Measurements from ENCODE around the gene LPAR1. TPM values are rescaled to one million over a fixed set of nuclear protein-coding genes. Genes with fewer than 3 reads are reported as not detected.

Gene LPAR1
- total RNA-seq, 4 donors from 2014 or later = 27.1 to 65.4 (median 47.6) TPM

- H3K27ac ChIP-seq = no peak overlapping the region
Observed at GRCh38 chr9:110975278-110975677, 63.0 kb downstream of the LPAR1 start.

GRCh38 chr9:110971705-110972104 lies 66.6 kb downstream of the LPAR1 start:
- WGBS, 2 donors (ENCODE audit: low coverage in 1 of 2) = 56 to 76% methylated on average over 4 to 5 of the region's 5 CpGs
- Histone ChIP-seq H3K4me3 (no peak overlapping the region), H3K27ac (no peak overlapping the region), H3K27me3 (no peaks in the 10 kb centered on the region), H3K36me3 (no peaks in the 10 kb centered on the region), H3K4me1 (peaks cover 0 to 7% (median 0%) of the 10 kb centered on the region in 3 donors), H3K9me3 (no peaks in the 10 kb centered on the region)
- no peak for ATAC-seq
- no peak for TF ChIP-seq EP300 (IDR thresholded peaks at IDR 0.05)
- no peak for TF ChIP-seq CTCF (IDR thresholded peaks at IDR 0.05)
- TF ChIP-seq POLR2A (IDR thresholded peaks at IDR 0.05) = no peak
- TF ChIP-seq POLR2AphosphoS5 (IDR thresholded peaks at IDR 0.05) = no peak

More at GRCh38 chr9:110975278-110975677, 63.0 kb downstream of the LPAR1 start:
- no peaks in the 10 kb centered on the region for H3K36me3 ChIP-seq
- peaks cover 4 to 30% (median 4%) of the 10 kb centered on the region in 3 donors for H3K4me1 ChIP-seq
- H3K4me3 ChIP-seq = no peak overlapping the region
- no peaks in the 10 kb centered on the region for H3K9me3 ChIP-seq
- H3K27me3 ChIP-seq = no peaks in the 10 kb centered on the region
- TF ChIP-seq EP300 (IDR thresholded peaks at IDR 0.05) (no peak), POLR2A (IDR thresholded peaks at IDR 0.05) (no peak), CTCF (IDR thresholded peaks at IDR 0.05) (no peak), POLR2AphosphoS5 (IDR thresholded peaks at IDR 0.05) (no peak)
- 86 to 96% methylated on average over 2 of the region's 2 CpGs for WGBS, 2 donors (ENCODE audit: low coverage in 1 of 2)
- ATAC-seq = no peak

GRCh38 chr9:110971234-110971633 lies 67.0 kb downstream of the LPAR1 start:
- WGBS, 2 donors (ENCODE audit: low coverage in 1 of 2) = 83 to 100% methylated on average over 1 to 2 of the region's 2 CpGs
- H3K36me3 ChIP-seq = no peaks in the 10 kb centered on the region
- H3K4me1 ChIP-seq = peaks cover 0 to 2% (median 0%) of the 10 kb centered on the region in 3 donors
- H3K27me3 ChIP-seq = no peaks in the 10 kb centered on the region
- H3K4me3 ChIP-seq = no peak overlapping the region
- TF ChIP-seq EP300 (IDR thresholded peaks at IDR 0.05) (no peak), POLR2AphosphoS5 (IDR thresholded peaks at IDR 0.05) (no peak), CTCF (IDR thresholded peaks at IDR 0.05) (no peak), POLR2A (IDR thresholded peaks at IDR 0.05) (no peak)
- no peak for ATAC-seq
- H3K9me3 ChIP-seq = no peaks in the 10 kb centered on the region
- H3K27ac ChIP-seq = no peak overlapping the region

- H3K36me3 ChIP-seq = no peaks in the 10 kb centered on the region
- WGBS, 2 donors (ENCODE audit: low coverage in 1 of 2) = 49 to 76% methylated on average over 4 of the region's 4 CpGs
- H3K9me3 ChIP-seq = no peaks in the 10 kb centered on the region
- H3K4me3 ChIP-seq = no peak overlapping the region
- H3K4me1 ChIP-seq = no peaks in the 10 kb centered on the region
- no peaks in the 10 kb centered on the region for H3K27me3 ChIP-seq
- no peak for ATAC-seq
- H3K27ac ChIP-seq = no peak overlapping the region
- TF ChIP-seq CTCF (IDR thresholded peaks at IDR 0.05) (no peak), POLR2AphosphoS5 (IDR thresholded peaks at IDR 0.05) (no peak)
Observed at GRCh38 chr9:110969971-110970386, 68.3 kb downstream of the LPAR1 start.

GRCh38 chr9:110968096-110968495 lies 70.2 kb downstream of the LPAR1 start:
- TF ChIP-seq POLR2A (IDR thresholded peaks at IDR 0.05) (no peak), POLR2AphosphoS5 (IDR thresholded peaks at IDR 0.05) (no peak), EP300 (IDR thresholded peaks at IDR 0.05) (no peak), CTCF (IDR thresholded peaks at IDR 0.05) (no peak)
- WGBS, 2 donors (ENCODE audit: low coverage in 1 of 2) = 68 to 71% methylated on average over 4 of the region's 4 CpGs

More at GRCh38 chr9:110968096-110968495, 70.2 kb downstream of the LPAR1 start:
- Histone ChIP-seq H3K4me3 (no peak overlapping the region), H3K27me3 (no peaks in the 10 kb centered on the region), H3K36me3 (no peaks in the 10 kb centered on the region), H3K4me1 (no peaks in the 10 kb centered on the region), H3K9me3 (no peaks in the 10 kb centered on the region), H3K27ac (no peak overlapping the region)
- no peak for ATAC-seq
